Measurements from ENCODE around the gene RTN1.

DNA sequence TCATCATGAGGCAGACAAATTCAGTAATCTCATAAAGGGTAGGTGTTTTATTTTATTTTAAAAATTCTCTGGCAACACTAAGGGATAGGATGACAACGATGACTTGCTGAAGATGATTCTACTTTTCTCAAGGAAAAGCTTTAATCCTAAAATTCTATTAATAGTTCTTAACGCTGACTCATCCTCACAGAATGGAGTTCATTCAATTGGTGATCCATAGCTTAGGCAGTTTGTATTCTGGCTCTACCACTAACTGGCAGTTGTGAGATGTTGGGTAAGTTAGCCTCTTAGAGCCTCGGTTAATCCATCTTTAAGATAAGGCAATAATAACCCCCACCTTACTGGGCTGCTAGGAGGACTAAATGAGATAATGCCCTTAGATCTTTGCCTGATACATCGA lies 116.3 kb downstream of the RTN1 start:
- TF ChIP-seq EZH2phosphoT487 (IDR thresholded peaks at IDR 0.05; ENCODE audit: insufficient read depth, low read depth) (no peak), EZH2 (IDR thresholded peaks at IDR 0.05; ENCODE audit: insufficient read depth, poor library complexity, severe bottlenecking) (no peak)

Data from GM23248 (cell line).